HepG2 (cell line): ENCODE results near the gene INF2. TPM values are rescaled to one million over a fixed set of nuclear protein-coding genes. Genes with fewer than 3 reads are reported as not detected.

Experiments
- ADNP ChIP-seq: sonication (generic); formaldehyde crosslinking; IDR thresholded peaks from 2 replicates; pipeline ENCODE4 v1.4.0; 2020; ENCODE audit warnings: missing genetic modification reagents
- EZH2 ChIP-seq: conservative IDR thresholded peaks from 2 replicates; pipeline ENCODE4 v1.6.1; 2012; ENCODE audit warnings: mild to moderate bottlenecking, low read depth, low read length, moderate library complexity
- HHEX ChIP-seq: IDR thresholded peaks from 2 replicates; pipeline ENCODE4 v1.6.1; 2016; ENCODE audit warnings: control low read depth
- PAWR ChIP-seq: sonication (generic); formaldehyde crosslinking; IDR thresholded peaks from 2 replicates; pipeline ENCODE4 v1.4.0; 2020; ENCODE audit warnings: missing genetic modification reagents, mild to moderate bottlenecking, borderline replicate concordance
- RBM39 ChIP-seq: fragments of 200-400 bp; formaldehyde crosslinking; IDR thresholded peaks from one replicate; pipeline ENCODE4 v1.6.1; 2018; ENCODE audit warnings: antibody characterized with exemption, mild to moderate bottlenecking, low read depth, low read length; ENCODE audit not compliant: poor library complexity, severe bottlenecking
- RELA ChIP-seq: sonication (generic); formaldehyde crosslinking; IDR thresholded peaks from 2 replicates; pipeline ENCODE4 v1.4.0; 2020; ENCODE audit warnings: missing genetic modification reagents
- RFXANK ChIP-seq: IDR thresholded peaks from 2 replicates; pipeline ENCODE4 v1.6.1; 2016
- SNAI1 ChIP-seq: sonication (generic); formaldehyde crosslinking; IDR thresholded peaks from 2 replicates; pipeline ENCODE4 v1.5.0; 2020; ENCODE audit warnings: mild to moderate bottlenecking, missing genetic modification reagents, borderline replicate concordance
- WIZ ChIP-seq: sonication (generic); formaldehyde crosslinking; IDR thresholded peaks from 2 replicates; pipeline ENCODE4 v1.5.1; 2020; ENCODE audit warnings: mild to moderate bottlenecking, missing genetic modification reagents
- ZNF232 ChIP-seq: sonication (generic); formaldehyde crosslinking; IDR thresholded peaks from 2 replicates; pipeline ENCODE4 v1.4.0; 2020; ENCODE audit warnings: missing genetic modification reagents, borderline replicate concordance
- ZNF343 ChIP-seq: sonication (generic); formaldehyde crosslinking; IDR thresholded peaks from 2 replicates; pipeline ENCODE4 v1.4.0; 2020; ENCODE audit warnings: mild to moderate bottlenecking, missing genetic modification reagents
- ZNF432 ChIP-seq: sonication (generic); formaldehyde crosslinking; IDR thresholded peaks from 2 replicates; pipeline ENCODE4 v1.5.0; 2020; ENCODE audit warnings: missing genetic modification reagents, mild to moderate bottlenecking, borderline replicate concordance
- ZNF790 ChIP-seq: sonication (generic); formaldehyde crosslinking; IDR thresholded peaks from 2 replicates; pipeline ENCODE4 v1.8.0; 2022; ENCODE audit warnings: missing genetic modification reagents, mild to moderate bottlenecking, borderline replicate concordance
- ZSCAN25 ChIP-seq: sonication (generic); formaldehyde crosslinking; IDR thresholded peaks from 2 replicates; pipeline ENCODE4 v1.8.0; 2022; ENCODE audit warnings: mild to moderate bottlenecking, missing genetic modification reagents
- polyA plus RNA-seq, 8 experiments: library from polyadenylated mRNA; depleted of rRNA in 3 of 8; stranded (reverse) in 7 of 8; unstranded in 1 of 8; fragments of >200 nt; fragmentation: Illumina TruSeq in 4 of 8; extraction: Trizol in 4 of 8; gene quantifications; 2 replicates each; pipeline versions ENCODE4 v1.2.1 to v1.2.3, GENCODE V29; 2011 to 2016; ENCODE audit warnings: low read depth in 4 of 8, missing spikeins in 1 of 8, mixed read lengths in 1 of 8; ENCODE audit not compliant: insufficient read depth in 1 of 8
- total RNA-seq, 5 experiments: library from RNA; depleted of rRNA; stranded (reverse); fragments of >200 nt; fragmentation: Illumina TruSeq; extraction: Trizol; gene quantifications; 2 replicates each; pipeline ENCODE4 v1.2.3, GENCODE V29; 2016; ENCODE audit warnings: low read depth in 1 of 5
- TF ChIP-seq, protein P1 (sequence below): IDR thresholded peaks from 2 replicates; pipeline ENCODE4 v1.6.1; 2018; ENCODE audit warnings: missing genetic modification reagents, mild to moderate bottlenecking, missing compliant biosample characterization
- TF ChIP-seq, protein P2 (sequence below): sonication (generic); formaldehyde crosslinking; IDR thresholded peaks from 2 replicates; pipeline ENCODE4 v1.8.1; 2023; ENCODE audit warnings: mild to moderate bottlenecking, inconsistent platforms, moderate library complexity, missing genetic modification reagents, borderline replicate concordance
- TF ChIP-seq, protein P3 (sequence below): sonication (generic); formaldehyde crosslinking; IDR thresholded peaks from 2 replicates; pipeline ENCODE4 v1.8.0; 2022; ENCODE audit warnings: low read depth, missing genetic modification reagents
- TF ChIP-seq, protein P4 (sequence below): sonication (generic); formaldehyde crosslinking; IDR thresholded peaks from 2 replicates; pipeline ENCODE4 v1.5.0; 2020; ENCODE audit warnings: mild to moderate bottlenecking, missing genetic modification reagents, borderline replicate concordance
- TF ChIP-seq, protein P5 (sequence below): IDR thresholded peaks from 2 replicates; pipeline ENCODE4 v1.6.1; 2016; ENCODE audit warnings: low read depth, control low read depth
- TF ChIP-seq, protein P6 (sequence below): sonication (generic); formaldehyde crosslinking; IDR thresholded peaks from 2 replicates; pipeline ENCODE4 v1.4.0; 2020; ENCODE audit warnings: missing genetic modification reagents

The INF2 gene
- total and polyA plus RNA-seq, 2 of the 13 experiments (the other 11 are each of a cell fraction or from before 2014, with no cell fraction given), result 16.4 to 26.4 TPM

DNA sequence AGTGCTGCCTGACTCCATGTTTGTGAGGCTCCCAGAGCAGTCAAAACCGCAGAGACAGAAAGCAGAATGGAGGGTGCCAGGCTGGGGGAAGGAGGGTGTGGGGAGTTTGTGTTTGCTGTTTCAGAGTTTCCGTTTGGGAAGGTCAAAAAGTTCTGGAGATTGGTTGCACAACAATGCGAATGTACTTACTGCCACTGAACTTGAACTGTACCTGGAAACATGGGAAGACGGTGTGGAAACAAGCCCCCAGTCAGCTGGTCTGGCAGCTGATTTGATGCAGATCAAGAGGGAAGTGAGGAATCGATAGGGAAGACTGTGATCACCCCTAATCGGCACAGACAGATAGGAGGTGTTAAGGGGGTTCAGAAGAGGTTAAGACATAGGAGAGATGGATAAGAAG is 35.3 kb upstream of the INF2 start (continued):
- TF ChIP-seq, protein P1, sequence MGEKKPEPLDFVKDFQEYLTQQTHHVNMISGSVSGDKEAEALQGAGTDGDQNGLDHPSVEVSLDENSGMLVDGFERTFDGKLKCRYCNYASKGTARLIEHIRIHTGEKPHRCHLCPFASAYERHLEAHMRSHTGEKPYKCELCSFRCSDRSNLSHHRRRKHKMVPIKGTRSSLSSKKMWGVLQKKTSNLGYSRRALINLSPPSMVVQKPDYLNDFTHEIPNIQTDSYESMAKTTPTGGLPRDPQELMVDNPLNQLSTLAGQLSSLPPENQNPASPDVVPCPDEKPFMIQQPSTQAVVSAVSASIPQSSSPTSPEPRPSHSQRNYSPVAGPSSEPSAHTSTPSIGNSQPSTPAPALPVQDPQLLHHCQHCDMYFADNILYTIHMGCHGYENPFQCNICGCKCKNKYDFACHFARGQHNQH (CRISPR knock-in tag), result peak; percentile 45; the same call in 1 of the 2 replicates
- TF ChIP-seq ADNP (CRISPR knock-in tag) (no peak), SNAI1 (CRISPR knock-in tag) (no peak), ZSCAN25 (CRISPR knock-in tag) (peak; percentile 94), RELA (no peak), HHEX (peak; percentile 52; the same call in 1 of the 2 replicates), ZNF432 (CRISPR knock-in tag) (no peak), PAWR (CRISPR knock-in tag) (no peak), ZNF790 (CRISPR knock-in tag) (no peak), RFXANK (CRISPR knock-in tag) (no peak), EZH2 (no peak), WIZ (CRISPR knock-in tag) (no peak), ZNF343 (CRISPR knock-in tag) (no peak), ZNF232 (CRISPR knock-in tag) (no peak), RBM39 (no peak)
- TF ChIP-seq, protein P2, sequence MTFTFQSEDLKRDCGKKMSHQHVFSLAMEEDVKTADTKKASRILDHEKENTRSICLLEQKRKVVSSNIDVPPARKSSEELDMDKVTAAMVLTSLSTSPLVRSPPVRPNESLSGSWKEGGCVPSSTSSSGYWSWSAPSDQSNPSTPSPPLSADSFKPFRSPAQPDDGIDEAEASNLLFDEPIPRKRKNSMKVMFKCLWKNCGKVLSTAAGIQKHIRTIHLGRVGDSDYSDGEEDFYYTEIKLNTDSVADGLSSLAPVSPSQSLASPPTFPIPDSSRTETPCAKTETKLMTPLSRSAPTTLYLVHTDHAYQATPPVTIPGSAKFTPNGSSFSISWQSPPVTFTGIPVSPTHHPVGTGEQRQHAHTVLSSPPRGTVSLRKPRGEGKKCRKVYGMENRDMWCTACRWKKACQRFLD, result no peak
- TF ChIP-seq, protein P3, sequence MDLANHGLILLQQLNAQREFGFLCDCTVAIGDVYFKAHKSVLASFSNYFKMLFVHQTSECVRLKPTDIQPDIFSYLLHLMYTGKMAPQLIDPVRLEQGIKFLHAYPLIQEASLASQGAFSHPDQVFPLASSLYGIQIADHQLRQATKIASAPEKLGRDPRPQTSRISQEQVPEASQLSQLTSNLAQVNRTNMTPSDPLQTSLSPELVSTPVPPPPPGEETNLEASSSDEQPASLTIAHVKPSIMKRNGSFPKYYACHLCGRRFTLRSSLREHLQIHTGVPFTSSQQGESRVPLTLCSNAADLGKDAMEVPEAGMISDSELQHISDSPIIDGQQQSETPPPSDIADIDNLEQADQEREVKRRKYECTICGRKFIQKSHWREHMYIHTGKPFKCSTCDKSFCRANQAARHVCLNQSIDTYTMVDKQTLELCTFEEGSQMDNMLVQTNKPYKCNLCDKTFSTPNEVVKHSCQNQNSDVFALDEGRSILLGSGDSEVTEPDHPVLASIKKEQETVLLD (CRISPR knock-in tag), result no peak
- TF ChIP-seq, protein P4, sequence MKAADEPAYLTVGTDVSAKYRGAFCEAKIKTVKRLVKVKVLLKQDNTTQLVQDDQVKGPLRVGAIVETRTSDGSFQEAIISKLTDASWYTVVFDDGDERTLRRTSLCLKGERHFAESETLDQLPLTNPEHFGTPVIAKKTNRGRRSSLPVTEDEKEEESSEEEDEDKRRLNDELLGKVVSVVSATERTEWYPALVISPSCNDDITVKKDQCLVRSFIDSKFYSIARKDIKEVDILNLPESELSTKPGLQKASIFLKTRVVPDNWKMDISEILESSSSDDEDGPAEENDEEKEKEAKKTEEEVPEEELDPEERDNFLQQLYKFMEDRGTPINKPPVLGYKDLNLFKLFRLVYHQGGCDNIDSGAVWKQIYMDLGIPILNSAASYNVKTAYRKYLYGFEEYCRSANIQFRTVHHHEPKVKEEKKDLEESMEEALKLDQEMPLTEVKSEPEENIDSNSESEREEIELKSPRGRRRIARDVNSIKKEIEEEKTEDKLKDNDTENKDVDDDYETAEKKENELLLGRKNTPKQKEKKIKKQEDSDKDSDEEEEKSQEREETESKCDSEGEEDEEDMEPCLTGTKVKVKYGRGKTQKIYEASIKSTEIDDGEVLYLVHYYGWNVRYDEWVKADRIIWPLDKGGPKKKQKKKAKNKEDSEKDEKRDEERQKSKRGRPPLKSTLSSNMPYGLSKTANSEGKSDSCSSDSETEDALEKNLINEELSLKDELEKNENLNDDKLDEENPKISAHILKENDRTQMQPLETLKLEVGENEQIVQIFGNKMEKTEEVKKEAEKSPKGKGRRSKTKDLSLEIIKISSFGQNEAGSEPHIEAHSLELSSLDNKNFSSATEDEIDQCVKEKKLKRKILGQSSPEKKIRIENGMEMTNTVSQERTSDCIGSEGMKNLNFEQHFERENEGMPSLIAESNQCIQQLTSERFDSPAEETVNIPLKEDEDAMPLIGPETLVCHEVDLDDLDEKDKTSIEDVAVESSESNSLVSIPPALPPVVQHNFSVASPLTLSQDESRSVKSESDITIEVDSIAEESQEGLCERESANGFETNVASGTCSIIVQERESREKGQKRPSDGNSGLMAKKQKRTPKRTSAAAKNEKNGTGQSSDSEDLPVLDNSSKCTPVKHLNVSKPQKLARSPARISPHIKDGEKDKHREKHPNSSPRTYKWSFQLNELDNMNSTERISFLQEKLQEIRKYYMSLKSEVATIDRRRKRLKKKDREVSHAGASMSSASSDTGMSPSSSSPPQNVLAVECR (CRISPR knock-in tag), result peak; percentile 29; the same call in 1 of the 2 replicates
- TF ChIP-seq, protein P5, sequence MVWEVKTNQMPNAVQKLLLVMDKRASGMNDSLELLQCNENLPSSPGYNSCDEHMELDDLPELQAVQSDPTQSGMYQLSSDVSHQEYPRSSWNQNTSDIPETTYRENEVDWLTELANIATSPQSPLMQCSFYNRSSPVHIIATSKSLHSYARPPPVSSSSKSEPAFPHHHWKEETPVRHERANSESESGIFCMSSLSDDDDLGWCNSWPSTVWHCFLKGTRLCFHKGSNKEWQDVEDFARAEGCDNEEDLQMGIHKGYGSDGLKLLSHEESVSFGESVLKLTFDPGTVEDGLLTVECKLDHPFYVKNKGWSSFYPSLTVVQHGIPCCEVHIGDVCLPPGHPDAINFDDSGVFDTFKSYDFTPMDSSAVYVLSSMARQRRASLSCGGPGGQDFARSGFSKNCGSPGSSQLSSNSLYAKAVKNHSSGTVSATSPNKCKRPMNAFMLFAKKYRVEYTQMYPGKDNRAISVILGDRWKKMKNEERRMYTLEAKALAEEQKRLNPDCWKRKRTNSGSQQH (CRISPR knock-in tag), result peak; percentile 53; the same call in 1 of the 2 replicates
- TF ChIP-seq, protein P6, sequence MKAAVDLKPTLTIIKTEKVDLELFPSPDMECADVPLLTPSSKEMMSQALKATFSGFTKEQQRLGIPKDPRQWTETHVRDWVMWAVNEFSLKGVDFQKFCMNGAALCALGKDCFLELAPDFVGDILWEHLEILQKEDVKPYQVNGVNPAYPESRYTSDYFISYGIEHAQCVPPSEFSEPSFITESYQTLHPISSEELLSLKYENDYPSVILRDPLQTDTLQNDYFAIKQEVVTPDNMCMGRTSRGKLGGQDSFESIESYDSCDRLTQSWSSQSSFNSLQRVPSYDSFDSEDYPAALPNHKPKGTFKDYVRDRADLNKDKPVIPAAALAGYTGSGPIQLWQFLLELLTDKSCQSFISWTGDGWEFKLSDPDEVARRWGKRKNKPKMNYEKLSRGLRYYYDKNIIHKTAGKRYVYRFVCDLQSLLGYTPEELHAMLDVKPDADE (CRISPR knock-in tag), result no peak
